Skin of body (tissue), 2 donors: ENCODE measurements around the gene PTPRN2. TPM values are rescaled to one million over a fixed set of nuclear protein-coding genes. Genes with fewer than 3 reads are reported as not detected.
"Not testable (repeated sequence)": the region's sequence is repeated elsewhere in the genome, so short reads cannot be mapped to it uniquely, and the experiment has no call there.

Source experiments
- DNase-seq: peaks from one replicate; lab custom pipeline; 2025; lab: John Stamatoyannopoulos, UW
- total RNA-seq: library from RNA; depleted of rRNA; stranded (reverse); fragments of >200 nt; gene quantifications from one replicate; pipeline ENCODE4 v1.2.3, GENCODE V29; 2014

PTPRN2 gene
- total RNA-seq, 1 donor from 2014 or later = 0.99 TPM

DNA sequence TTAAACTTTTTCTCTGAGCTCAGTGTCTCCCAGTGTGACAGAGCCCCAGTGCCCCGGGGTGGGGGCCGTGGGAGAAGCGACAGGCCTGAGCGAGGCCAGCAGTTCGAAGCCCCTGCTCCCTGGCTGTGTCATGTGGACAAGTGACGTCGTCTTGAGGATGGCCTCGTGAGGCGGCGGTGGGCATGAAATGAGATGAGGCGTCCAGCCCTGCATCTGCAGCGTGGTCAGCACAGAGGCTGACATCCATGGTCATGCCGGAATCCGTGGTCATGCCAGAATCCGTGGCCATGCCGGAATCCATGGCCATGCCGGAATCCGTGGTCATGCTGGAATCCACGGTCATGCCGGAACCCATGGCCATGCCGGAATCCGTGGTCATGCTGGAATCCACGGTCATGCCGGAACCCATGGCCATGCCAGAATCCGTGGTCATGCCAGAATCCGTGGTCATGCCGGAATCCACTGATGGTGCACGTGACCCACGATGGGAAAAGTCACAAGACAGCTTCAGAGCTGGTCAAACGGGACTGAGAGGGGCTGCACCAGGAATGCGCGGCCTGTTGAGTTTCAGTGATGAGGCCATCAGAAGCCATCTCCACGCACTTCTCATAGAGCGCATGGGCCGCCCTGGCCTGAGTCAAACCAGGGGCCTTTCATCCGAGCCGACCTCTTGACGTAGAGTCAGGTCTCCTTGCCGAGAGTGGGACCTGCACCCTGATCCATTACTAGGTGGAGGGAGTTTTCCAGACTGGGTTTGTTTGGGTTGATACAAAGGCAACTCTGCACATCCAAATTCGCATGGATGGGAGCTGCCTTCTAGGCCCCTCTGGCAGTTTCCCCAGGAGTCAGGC is 342.5 kb downstream of the PTPRN2 start:
- DNase-seq = no peak

DNA sequence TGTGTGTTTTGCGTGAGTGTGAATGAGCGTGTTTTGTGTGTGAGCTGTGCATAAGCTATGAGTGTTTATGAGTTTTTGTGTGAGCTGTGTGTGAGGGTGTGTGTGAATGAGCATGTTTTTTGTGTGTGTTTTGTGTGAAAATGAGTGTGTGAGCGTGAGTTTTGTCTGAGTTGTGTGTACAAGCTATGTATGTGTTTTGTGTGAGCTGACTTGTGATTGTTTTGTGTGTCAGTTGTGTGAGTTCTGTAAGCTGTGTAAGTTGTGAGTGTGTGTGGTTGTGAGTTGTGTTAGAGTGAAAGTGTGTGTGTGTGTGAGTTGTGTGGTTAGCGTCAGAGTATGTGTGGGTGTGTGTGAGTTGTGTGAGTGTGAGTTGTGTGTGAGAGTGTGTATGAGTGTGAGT is 343.2 kb downstream of the PTPRN2 start:
- DNase-seq = no peak

DNA sequence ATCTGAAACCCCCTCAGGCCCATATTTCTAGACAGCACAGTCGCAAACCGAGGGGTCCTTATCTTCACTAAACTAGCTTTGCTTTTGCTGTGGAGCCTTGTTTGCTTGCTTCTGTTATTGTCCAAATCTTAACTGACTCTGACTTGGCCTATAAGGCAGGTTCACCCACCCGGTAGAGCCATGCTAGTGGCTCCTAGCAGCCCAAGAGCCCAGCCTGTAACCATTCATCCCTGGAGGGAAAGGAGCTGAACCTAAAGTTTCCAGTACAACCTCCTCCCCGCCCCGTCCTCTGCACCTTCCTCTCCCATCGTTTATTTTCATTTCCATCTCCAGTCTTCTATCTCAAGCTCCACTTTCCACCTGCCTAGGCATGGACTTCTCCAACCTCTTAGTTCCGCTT is 345.7 kb downstream of the PTPRN2 start:
- DNase-seq = no peak

DNA sequence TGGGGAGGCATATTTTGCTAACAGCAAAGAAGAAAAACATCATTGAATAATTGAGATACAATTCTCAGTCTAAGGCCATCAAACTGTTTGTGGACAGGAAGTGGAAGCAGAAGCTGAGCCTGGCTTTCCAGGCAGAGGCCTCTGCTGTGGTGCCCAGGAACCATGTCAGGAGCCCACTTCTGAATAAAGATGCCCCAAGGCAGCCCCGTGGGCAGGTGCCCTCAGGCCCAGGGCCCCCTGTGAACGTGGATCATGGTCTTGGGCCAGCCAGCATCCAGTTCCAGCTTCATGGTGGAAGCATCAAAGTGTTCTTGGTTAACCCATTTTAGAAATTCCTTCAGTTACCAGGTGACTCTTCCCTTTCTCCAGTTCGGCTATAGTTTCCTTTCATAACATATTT is 346.8 kb downstream of the PTPRN2 start:
- no peak for DNase-seq

GRCh38 chr7:158239290-158239981 is 348.2 kb downstream of the PTPRN2 start:
- peak; percentile 8 for DNase-seq

- no peak for DNase-seq
These were observed 348.9 kb downstream of the PTPRN2 start for GRCh38 chr7:158238616-158239289.

DNA sequence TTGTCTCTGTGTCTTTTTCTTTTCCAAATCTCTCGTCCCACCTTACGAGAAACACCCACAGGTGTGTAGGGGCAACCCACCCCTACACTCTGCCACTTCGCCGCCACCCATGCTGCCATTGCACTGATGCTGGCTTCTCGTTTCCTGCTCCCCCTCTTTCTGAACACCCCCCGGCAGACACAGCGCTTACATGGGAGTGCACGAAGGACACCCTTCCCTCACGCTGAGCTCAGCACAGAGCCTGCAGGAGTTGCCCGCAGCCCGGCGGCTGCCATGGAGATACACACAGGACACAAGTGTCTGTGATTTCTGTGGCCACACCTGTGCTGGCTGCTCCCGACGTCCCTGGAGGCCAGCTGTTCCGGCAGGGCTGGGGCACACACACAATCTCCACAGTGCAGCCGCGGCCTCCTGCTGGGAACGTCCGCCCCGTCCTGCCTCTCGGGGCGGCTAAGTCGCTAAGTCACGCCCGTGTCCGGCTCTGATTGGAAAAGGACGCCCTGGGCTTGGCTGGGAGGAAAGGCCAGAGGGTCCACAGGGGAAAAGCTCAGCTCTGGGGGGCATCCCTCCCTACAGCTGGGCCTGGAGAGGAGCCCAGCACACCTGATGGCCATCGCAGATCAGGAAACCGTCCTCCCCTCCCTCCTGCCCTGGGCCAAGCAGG is 349.8 kb downstream of the PTPRN2 start:
- no peak for DNase-seq

DNA sequence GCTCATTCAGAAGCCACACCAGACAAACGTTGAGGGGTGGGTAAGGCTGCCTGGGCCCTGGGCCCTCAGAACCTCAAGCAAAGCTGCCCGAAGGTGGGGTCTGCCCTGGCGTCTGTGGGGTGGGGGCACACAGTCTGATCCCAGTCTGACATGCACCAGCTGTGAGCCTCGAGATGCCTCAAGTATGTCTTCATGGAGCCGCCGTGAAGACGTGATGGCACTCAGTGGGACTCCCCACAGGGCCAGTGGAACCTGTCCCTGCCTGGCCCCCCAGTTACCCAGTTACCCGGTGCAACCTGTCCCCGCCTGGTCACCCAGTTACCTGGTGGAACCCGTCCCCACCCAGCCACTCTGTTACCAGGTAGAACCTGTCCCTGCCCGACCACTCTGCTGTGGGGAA is 351.2 kb downstream of the PTPRN2 start:
- no peak for DNase-seq

- DNase-seq = no peak
These were observed 351.8 kb downstream of the PTPRN2 start for GRCh38 chr7:158235862-158236261.

- DNase-seq = no peak
These were observed 357.7 kb downstream of the PTPRN2 start for GRCh38 chr7:158229945-158230344.

DNA sequence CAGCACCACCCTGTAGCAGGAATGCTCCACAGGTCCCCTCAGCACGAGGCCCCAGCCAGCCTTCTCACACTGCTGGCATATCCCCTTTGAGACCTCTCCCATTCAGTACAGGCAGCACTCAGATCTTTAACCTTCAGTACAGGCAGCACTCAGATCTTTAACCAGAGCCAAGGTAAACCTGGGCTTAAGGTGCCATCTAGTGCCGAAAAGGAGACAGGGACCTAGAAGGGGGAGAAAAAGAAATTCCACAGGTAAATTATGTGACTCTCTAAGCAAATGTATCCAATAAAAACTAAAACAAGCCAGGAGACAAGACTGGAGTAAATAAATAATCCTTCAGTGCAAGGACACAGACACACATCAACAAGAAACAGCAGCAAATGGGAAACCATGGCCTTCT is 358.6 kb downstream of the PTPRN2 start:
- DNase-seq = no peak

GRCh38 chr7:158228131-158228530 is 359.5 kb downstream of the PTPRN2 start:
- no peak for DNase-seq

DNA sequence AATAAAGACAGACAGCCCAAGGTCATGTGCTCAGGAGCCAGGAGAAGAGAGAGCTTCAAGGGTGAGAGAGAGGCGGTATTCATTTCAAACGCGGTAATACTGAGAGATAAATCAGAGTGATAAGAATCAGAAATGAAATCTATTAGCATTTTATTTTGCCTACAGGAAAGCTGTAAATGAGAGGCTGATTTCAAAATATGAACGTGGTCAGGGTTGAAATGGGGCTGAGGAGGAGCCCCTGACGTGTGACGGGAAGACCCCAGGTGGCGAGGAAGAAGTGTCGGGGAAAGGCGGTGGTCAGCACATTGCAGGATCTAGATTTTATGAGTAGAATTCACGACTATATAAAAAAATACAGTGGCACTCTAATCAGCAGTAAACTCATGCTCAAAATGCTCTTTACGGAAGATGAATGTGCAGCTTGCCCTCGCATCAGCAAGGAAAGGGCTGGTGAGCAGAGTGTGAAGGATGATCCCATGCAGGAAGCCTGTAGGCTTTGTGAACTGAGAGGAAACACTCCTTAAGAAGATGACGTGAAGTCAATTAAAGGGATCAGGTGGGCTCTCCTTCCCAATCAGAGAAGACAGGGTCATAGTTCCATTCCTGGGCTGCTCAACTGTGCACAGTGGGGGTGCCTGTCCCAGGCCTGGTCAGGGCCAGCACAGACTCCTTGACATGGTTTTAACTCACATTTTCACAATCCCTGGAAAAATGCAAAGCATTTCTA is 360.2 kb downstream of the PTPRN2 start:
- no peak for DNase-seq

- DNase-seq = no peak
These were observed 371.4 kb downstream of the PTPRN2 start for GRCh38 chr7:158216198-158216597.

DNA sequence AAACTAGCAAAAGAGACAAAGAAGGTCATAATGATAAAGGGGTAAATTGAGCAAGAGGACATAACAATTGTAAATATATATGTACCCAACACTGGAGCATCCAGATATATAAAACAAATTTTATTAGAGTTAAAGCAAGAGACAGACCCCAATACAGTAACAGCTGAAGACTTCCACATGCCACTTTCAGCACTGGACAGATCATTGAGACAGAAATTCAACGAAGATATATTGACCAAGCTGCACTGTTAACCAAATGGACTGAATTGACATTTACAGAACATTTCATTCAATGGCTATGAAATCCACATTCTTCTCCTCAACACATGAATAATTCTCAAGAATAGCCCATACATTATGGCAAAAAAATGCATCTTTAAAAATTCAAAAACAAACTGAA is 378.2 kb downstream of the PTPRN2 start:
- no peak for DNase-seq

DNA sequence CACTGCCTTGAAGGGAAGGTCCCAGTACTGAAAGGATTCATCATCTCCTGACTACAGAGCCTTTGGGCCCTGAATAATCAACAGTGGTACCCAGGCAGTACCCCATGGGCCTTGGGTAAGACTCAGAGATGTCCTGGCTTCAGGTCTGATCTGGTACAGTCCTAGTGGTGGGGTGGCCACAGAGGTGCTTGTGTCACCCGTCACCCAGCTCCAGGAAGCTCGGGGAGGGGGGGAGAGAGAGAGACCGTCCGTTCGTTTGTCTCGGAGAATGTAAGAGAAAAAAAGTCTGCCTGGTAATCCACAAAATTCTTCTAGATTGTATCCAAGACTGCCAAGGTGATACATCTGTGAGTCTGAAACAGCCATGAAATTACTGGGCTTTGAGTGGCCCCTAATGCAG is 381.3 kb downstream of the PTPRN2 start:
- DNase-seq = no peak

DNA sequence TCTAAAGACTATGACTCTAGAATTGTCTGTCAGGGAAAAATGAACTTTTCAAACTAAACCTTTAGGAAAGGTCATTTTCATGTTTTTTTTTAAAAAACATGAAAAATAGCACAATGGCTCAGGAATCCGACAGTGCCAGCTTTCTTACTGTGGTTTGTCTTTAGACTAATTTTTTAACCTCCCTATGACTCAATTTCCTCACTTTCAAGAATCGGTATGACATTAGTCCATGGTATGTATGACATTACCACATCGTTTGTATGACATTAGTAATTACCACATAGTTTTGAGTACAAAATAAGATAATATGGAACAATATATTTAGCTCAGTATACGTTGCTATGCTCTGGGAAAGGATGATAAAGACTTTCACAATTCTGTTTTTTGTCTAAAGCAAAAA is 383.2 kb downstream of the PTPRN2 start:
- no peak for DNase-seq

DNA sequence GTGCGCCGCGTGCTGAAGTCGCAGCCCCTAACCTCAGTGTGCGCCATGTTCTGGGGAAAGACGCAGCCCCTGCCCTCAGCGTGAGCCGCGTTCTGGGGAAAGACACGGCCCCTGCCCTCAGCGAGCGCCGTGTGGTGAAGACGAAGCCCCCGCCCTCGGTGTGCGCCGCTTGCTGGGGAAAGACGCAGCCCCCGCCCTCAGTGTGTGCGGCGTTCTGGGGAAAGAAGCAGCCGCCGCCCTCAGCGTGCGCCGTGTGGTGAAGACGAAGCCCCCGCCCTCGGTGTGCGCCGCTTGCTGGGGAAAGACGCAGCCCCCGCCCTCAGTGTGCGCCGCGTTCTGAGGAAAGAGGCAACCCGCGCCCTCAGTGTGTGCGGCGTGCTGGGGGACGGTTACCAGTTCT is 383.7 kb downstream of the PTPRN2 start:
- not testable (repeated sequence) for DNase-seq

DNA sequence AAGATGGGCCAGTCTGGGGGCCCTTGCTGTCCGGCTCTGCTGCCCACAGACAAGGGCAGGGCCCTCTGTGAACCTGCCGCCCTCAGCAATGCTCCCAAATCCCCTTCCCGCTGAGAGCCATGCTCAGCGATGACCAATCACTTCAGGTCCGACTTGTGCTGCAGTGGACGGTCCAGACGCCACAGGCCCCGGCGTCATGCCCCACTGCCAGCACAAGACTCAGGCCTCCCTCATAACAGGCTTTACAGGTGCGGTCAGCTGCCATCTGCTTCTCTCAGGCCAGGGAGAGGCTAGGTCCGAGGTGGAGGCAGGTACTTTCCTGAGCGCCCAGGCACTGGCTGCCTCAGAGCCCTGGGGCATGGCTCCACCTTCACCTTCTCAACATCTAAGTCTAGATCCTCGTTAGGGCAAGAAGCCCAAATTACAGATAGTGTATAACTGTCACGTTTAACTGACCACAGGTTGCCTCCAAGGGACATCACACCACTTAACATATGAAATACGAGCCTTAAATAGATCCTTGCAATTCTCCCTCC is 393.2 kb downstream of the PTPRN2 start:
- DNase-seq = no peak

- no peak for DNase-seq
These were observed 394.2 kb downstream of the PTPRN2 start for GRCh38 chr7:158193446-158193845.

- no peak for DNase-seq
These were observed 394.7 kb downstream of the PTPRN2 start for GRCh38 chr7:158192956-158193355.
